SK-N-MC (cell line): ENCODE data around the gene GRM8.

Experiments used
- DNase-seq: peaks from one replicate; pipeline ENCODE4 v3.0.0-alpha.2; 2011; ENCODE audit warnings: low read depth, low spot score
- H3K27ac ChIP-seq: fragments of 200-600 bp; sonication (generic); 2 replicates; pipeline ENCODE4 v1.5.1; 2016; ENCODE audit warnings: mixed run types
- H3K36me3 ChIP-seq: fragments of 200-600 bp; sonication (generic); 2 replicates; pipeline ENCODE4 v1.6.1; 2017; ENCODE audit warnings: antibody characterized with exemption, low read length, mixed read lengths; ENCODE audit not compliant: insufficient read depth
- H3K4me3 ChIP-seq: fragments of 200-600 bp; sonication (generic); 2 replicates; pipeline ENCODE4 v1.5.1; 2016
- H3K9ac ChIP-seq: fragments of 200-600 bp; sonication (generic); 2 replicates; pipeline ENCODE4 v1.8.0; 2017; ENCODE audit warnings: mixed run types, mixed read lengths; ENCODE audit not compliant: insufficient read length
- H3K9me3 ChIP-seq: fragments of 200-600 bp; sonication (generic); 2 replicates; pipeline ENCODE4 v1.6.1; 2017; ENCODE audit warnings: low read depth, mild to moderate bottlenecking, antibody characterized with exemption, low read length, moderate library complexity, mixed read lengths
- EZH2 ChIP-seq: fragments of 200-600 bp; sonication (generic); IDR thresholded peaks from one replicate; pipeline ENCODE4 v1.6.1; 2017; ENCODE audit warnings: antibody characterized with exemption
- FOXP2 ChIP-seq: optimal IDR thresholded peaks from 2 replicates; pipeline ENCODE3; 2011; ENCODE audit warnings: mild to moderate bottlenecking, moderate library complexity; ENCODE audit not compliant: insufficient read depth; ENCODE audit errors: extremely low read length, control extremely low read depth
- POLR2AphosphoS5 ChIP-seq: IDR thresholded peaks from 2 replicates; pipeline ENCODE4 v1.6.1; 2012; ENCODE audit warnings: mild to moderate bottlenecking, low read depth, low read length, borderline replicate concordance

The GRM8 gene

GRCh38 chr7:127017196-127017595 is 235.5 kb downstream of the GRM8 start:
- Histone ChIP-seq H3K27ac (no peak overlapping the region), H3K9ac (no peak overlapping the region), H3K4me3 (no peak overlapping the region), H3K9me3 (no peaks in the 10 kb centered on the region), H3K36me3 (no peaks in the 10 kb centered on the region)
- no peak for DNase-seq
- TF ChIP-seq POLR2AphosphoS5, result no peak
- TF ChIP-seq EZH2, result no peak
- no peak for TF ChIP-seq FOXP2

GRCh38 chr7:127000725-127001124 is 252.0 kb downstream of the GRM8 start:
- no peaks in the 10 kb centered on the region for H3K36me3 ChIP-seq
- TF ChIP-seq POLR2AphosphoS5 (no peak), FOXP2 (no peak), EZH2 (no peak)
- no peak for DNase-seq
- no peaks in the 10 kb centered on the region for H3K9me3 ChIP-seq
- H3K4me3 ChIP-seq, result no peak overlapping the region
- no peak overlapping the region for H3K27ac ChIP-seq
- H3K9ac ChIP-seq, result no peak overlapping the region

- H3K36me3 ChIP-seq, result no peaks in the 10 kb centered on the region
- no peak overlapping the region for H3K27ac ChIP-seq
- no peak for TF ChIP-seq FOXP2
- no peak for TF ChIP-seq POLR2AphosphoS5
- TF ChIP-seq EZH2, result no peak
- no peaks in the 10 kb centered on the region for H3K9me3 ChIP-seq
- DNase-seq, result no peak
- H3K4me3 ChIP-seq, result no peak overlapping the region
- H3K9ac ChIP-seq, result no peak overlapping the region
Observed at GRCh38 chr7:126996659-126997058, 256.1 kb downstream of the GRM8 start.

GRCh38 chr7:126993626-126994213 is 259.0 kb downstream of the GRM8 start:
- no peak for DNase-seq
- TF ChIP-seq POLR2AphosphoS5, result no peak
- H3K27ac ChIP-seq, result no peak overlapping the region
- peaks cover 4% of the 10 kb centered on the region; the same call in 1 of the 2 replicates for H3K9me3 ChIP-seq
- H3K36me3 ChIP-seq, result no peaks in the 10 kb centered on the region
- H3K4me3 ChIP-seq, result no peak overlapping the region
- no peak overlapping the region for H3K9ac ChIP-seq

GRCh38 chr7:126988022-126988421 is 264.7 kb downstream of the GRM8 start:
- Histone ChIP-seq H3K27ac (no peak overlapping the region), H3K36me3 (no peaks in the 10 kb centered on the region), H3K4me3 (no peak overlapping the region), H3K9me3 (peaks cover 4% of the 10 kb centered on the region; the same call in 1 of the 2 replicates), H3K9ac (no peak overlapping the region)
- no peak for TF ChIP-seq FOXP2
- no peak for TF ChIP-seq POLR2AphosphoS5
- TF ChIP-seq EZH2, result no peak
- DNase-seq, result no peak

- DNase-seq, result no peak
- TF ChIP-seq FOXP2, result no peak
- TF ChIP-seq EZH2, result no peak
- no peak for TF ChIP-seq POLR2AphosphoS5
- Histone ChIP-seq H3K36me3 (no peaks in the 10 kb centered on the region), H3K4me3 (no peak overlapping the region), H3K27ac (no peak overlapping the region), H3K9ac (no peak overlapping the region), H3K9me3 (no peaks in the 10 kb centered on the region)
Observed at GRCh38 chr7:126979722-126980121, 273.0 kb downstream of the GRM8 start.

- Histone ChIP-seq H3K4me3 (no peak overlapping the region), H3K36me3 (no peaks in the 10 kb centered on the region), H3K9ac (no peak overlapping the region), H3K9me3 (no peaks in the 10 kb centered on the region), H3K27ac (no peak overlapping the region)
- DNase-seq, result no peak
- TF ChIP-seq EZH2 (no peak), POLR2AphosphoS5 (no peak), FOXP2 (no peak)
Observed at GRCh38 chr7:126978865-126979264, 273.9 kb downstream of the GRM8 start.

- H3K27ac ChIP-seq, result no peak overlapping the region
- no peak overlapping the region for H3K4me3 ChIP-seq
- DNase-seq, result no peak
- no peak for TF ChIP-seq EZH2
- H3K9me3 ChIP-seq, result no peaks in the 10 kb centered on the region
- H3K9ac ChIP-seq, result no peak overlapping the region
- H3K36me3 ChIP-seq, result no peaks in the 10 kb centered on the region
Observed at GRCh38 chr7:126973066-126973465, 279.7 kb downstream of the GRM8 start.

GRCh38 chr7:126972571-126972970 is 280.2 kb downstream of the GRM8 start:
- TF ChIP-seq POLR2AphosphoS5 (no peak), FOXP2 (no peak), EZH2 (no peak)
- DNase-seq, result no peak
- Histone ChIP-seq H3K9ac (no peak overlapping the region), H3K9me3 (no peaks in the 10 kb centered on the region), H3K27ac (no peak overlapping the region), H3K36me3 (no peaks in the 10 kb centered on the region), H3K4me3 (no peak overlapping the region)

GRCh38 chr7:126959649-126960048 is 293.1 kb downstream of the GRM8 start:
- DNase-seq, result no peak
- no peak overlapping the region for H3K27ac ChIP-seq
- no peak for TF ChIP-seq EZH2
- no peak for TF ChIP-seq POLR2AphosphoS5
- no peak for TF ChIP-seq FOXP2
- no peaks in the 10 kb centered on the region for H3K9me3 ChIP-seq
- no peaks in the 10 kb centered on the region for H3K36me3 ChIP-seq
- no peak overlapping the region for H3K4me3 ChIP-seq
- no peak overlapping the region for H3K9ac ChIP-seq
